ENCODE data around the gene SH2D2A.

Gene SH2D2A

DNA sequence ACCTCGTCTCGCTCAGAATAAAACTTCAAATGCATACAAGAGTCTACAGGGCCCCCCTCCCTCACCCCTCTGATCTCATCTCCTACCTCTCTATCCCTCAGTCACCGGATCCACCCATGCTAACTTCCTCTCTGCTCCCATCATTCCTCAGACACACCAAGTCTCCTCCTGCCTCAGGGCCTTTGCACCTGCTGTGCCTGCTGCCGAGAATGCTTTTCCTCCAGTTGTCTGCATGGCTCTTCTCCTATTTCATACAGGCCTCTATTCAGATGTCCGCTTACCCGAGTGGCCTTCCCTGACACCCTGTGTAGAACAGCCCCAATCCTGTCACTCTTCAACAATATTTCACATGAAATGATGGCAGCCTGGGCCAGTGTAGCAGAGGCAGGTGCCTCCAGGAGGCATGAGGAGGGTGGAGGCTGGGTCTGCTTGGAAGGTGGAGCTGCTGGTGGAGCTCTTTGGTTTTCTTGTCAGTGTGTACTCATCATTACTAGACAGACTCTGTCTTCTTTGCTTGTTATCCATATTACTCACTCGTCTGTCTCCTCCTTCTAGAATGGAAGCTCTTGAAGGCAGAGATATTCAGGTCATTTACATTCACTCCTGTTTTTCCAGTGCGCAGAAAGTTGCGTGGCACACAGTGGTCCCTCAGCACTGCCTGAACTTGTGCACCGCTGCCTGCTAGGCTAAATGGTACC, 4.2 kb downstream of the SH2D2A start:
- H3K36me3 ChIP-seq = peaks cover 48% of the 10 kb centered on the region
- H3K27me3 ChIP-seq (ENCODE audit: insufficient read depth, low read depth, severe bottlenecking) = no peaks in the 10 kb centered on the region
- TF ChIP-seq, protein P1, sequence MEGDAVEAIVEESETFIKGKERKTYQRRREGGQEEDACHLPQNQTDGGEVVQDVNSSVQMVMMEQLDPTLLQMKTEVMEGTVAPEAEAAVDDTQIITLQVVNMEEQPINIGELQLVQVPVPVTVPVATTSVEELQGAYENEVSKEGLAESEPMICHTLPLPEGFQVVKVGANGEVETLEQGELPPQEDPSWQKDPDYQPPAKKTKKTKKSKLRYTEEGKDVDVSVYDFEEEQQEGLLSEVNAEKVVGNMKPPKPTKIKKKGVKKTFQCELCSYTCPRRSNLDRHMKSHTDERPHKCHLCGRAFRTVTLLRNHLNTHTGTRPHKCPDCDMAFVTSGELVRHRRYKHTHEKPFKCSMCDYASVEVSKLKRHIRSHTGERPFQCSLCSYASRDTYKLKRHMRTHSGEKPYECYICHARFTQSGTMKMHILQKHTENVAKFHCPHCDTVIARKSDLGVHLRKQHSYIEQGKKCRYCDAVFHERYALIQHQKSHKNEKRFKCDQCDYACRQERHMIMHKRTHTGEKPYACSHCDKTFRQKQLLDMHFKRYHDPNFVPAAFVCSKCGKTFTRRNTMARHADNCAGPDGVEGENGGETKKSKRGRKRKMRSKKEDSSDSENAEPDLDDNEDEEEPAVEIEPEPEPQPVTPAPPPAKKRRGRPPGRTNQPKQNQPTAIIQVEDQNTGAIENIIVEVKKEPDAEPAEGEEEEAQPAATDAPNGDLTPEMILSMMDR (IDR thresholded peaks at IDR 0.05; ENCODE audit: low read depth, low read length) = no peak
- peak overlapping the region; percentile 65 for H3K4me3 ChIP-seq (ENCODE audit: low read depth, low read length)
- H3K27ac ChIP-seq = peak overlapping the region; percentile 95
- H3K9me3 ChIP-seq (ENCODE audit: severe bottlenecking) = no peaks in the 10 kb centered on the region
- DNase-seq = no peak

DNA sequence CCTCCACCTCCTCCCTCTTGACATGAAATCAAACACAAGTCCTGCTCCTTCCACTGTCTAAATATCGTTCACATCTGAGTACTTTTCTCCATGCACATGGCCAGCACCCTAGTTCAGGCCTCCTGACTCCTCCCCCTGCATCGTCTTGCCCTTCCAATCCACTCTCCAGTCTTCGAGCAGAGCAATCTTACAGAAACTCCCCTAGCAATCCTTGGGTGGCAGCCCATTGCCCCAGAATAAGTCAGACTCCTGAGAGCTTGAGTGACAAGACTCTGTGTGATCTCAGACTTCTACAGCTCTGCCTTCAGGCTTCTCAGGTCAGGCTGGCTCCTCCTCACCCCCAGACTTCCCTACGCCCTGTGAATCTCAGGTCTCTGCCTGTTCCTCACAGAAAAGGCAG, 5.5 kb downstream of the SH2D2A start:
- Histone ChIP-seq H3K27ac (peak overlapping the region; percentile 66), H3K36me3 (peaks cover 59% of the 10 kb centered on the region), H3K27me3 (ENCODE audit: insufficient read depth, low read depth, severe bottlenecking) (no peaks in the 10 kb centered on the region), H3K9me3 (ENCODE audit: severe bottlenecking) (no peaks in the 10 kb centered on the region), H3K4me3 (ENCODE audit: low read depth, low read length) (no peak overlapping the region)
- TF ChIP-seq, protein P1 (IDR thresholded peaks at IDR 0.05; ENCODE audit: low read depth, low read length) = no peak
- no peak for DNase-seq

DNA sequence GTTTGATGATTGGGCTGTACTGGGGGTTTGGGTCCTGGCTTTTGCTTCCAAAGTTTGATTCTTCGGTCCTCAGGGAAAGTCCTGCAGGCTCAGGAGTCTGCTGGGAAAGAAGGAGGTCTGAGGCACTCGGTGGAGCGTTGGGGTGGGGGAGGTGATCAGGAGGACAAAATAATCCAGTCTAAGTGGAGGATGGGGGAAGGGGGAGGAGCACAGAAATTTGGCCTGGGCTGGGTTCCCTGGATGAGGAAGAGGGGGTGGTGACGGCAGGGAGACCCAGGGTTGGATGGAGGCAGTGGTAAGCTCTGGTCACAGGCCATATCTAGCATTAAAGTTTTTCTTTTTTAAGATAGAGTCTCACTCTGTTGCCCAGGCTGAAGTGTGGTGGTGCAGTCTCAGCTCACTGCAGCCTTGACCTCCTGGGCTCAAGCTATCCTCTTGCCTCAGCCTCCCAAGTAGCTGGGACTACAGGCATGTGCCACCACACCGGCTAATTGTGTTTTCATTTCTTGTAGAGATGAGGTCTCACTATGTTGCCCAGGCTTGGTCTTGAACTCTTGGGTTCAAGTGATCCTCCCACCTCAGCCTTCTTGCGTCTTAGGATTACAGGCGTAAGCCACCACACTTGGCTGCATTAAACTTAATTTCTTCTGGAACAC, 6.8 kb downstream of the SH2D2A start:
- TF ChIP-seq, protein P1 (IDR thresholded peaks at IDR 0.05; ENCODE audit: low read depth, low read length) = no peak
- no peaks in the 10 kb centered on the region for H3K9me3 ChIP-seq (ENCODE audit: severe bottlenecking)
- peaks cover 72% of the 10 kb centered on the region for H3K36me3 ChIP-seq
- H3K27ac ChIP-seq = peak overlapping the region; percentile 66
- no peak overlapping the region; the same call in 1 of the 2 replicates for H3K4me3 ChIP-seq (ENCODE audit: low read depth, low read length)
- peak; percentile 81 for DNase-seq
- no peaks in the 10 kb centered on the region for H3K27me3 ChIP-seq (ENCODE audit: insufficient read depth, low read depth, severe bottlenecking)

DNA sequence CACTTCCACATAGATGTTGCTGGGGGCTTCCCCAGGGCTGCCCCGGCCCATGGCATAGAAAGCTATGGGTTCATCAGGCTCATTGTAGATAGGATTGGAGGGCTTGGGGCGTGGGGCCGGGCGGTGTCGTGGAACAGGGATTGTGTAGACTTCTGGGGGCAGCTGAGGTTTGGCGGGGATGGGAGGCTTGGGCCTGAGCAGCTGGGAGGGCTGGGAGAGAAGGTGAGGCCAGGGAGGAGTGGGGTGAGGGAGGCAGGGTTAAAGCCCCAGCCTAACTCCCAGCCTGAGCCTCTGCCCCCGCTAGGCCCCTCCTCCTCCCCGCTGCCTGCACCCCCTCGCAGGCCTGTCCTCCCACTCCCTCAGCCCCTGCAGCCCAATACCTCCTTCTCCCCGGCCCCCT, 7.4 kb downstream of the SH2D2A start:
- Histone ChIP-seq H3K9me3 (ENCODE audit: severe bottlenecking) (no peaks in the 10 kb centered on the region), H3K4me3 (ENCODE audit: low read depth, low read length) (no peak overlapping the region; the same call in 1 of the 2 replicates), H3K27ac (peak overlapping the region; percentile 66), H3K27me3 (ENCODE audit: insufficient read depth, low read depth, severe bottlenecking) (no peaks in the 10 kb centered on the region), H3K36me3 (peaks cover 72% of the 10 kb centered on the region)
- peak; percentile 86 for DNase-seq
- TF ChIP-seq, protein P1 (IDR thresholded peaks at IDR 0.05; ENCODE audit: low read depth, low read length) = no peak

DNA sequence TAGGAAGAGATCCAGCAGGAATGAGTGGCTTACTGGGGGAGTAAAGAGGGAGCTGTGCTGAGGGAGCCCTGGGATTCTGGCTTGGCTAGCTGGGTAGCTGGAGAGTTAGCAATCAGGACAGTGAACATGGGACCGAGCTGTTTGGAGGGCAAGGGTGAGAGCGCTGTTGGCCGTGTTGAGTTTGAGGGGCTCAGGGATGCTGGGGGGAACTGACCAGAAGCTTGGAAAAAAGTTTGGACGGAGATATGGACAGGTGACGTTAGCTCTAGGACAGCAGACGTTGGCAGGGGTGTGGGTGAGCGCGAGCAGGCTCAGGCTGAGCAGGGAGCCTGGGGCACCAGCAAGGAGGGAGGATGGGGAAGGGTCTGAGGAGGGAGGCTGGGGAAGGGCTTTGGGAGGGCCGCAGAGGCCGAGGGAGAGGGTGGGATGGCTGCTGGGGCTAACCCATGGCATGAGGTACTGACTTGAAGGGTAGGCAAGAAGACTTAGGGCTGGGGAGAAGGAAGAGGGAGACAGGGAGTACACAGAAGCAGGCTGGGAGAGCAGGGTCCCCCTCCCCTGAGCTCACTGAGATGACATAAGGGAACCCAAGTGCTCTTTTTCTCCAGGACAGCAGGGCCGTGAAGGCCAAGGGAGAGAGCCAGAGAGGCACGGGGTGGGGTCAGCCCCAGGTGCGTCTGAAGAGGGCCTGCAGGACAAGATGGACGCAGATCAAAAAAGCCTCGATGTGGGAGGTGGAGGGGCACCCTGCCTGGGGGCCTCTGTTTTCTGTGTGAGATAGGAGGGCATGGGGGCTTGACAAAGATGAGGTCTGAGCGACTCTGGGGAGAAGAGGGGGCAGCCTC, 8.2 kb downstream of the SH2D2A start:
- H3K9me3 ChIP-seq (ENCODE audit: severe bottlenecking) = no peaks in the 10 kb centered on the region
- TF ChIP-seq, protein P1 (IDR thresholded peaks at IDR 0.05; ENCODE audit: low read depth, low read length) = no peak
- H3K36me3 ChIP-seq = peaks cover 73% of the 10 kb centered on the region
- H3K27ac ChIP-seq = peak overlapping the region; percentile 66
- no peak overlapping the region for H3K4me3 ChIP-seq (ENCODE audit: low read depth, low read length)
- DNase-seq = no peak
- H3K27me3 ChIP-seq (ENCODE audit: insufficient read depth, low read depth, severe bottlenecking) = no peaks in the 10 kb centered on the region

All from WERI-Rb-1 (cell line).